Glutamatergic neuron (in vitro differentiated cells): Measurements from ENCODE around the gene CMTM1. TPM values are rescaled to one million over a fixed set of nuclear protein-coding genes. Genes with fewer than 3 reads are reported as not detected.

Experiments
- DNase-seq: peaks from one replicate; pipeline ENCODE4 v3.0.0; 2022
- H3K27ac Mint-ChIP-seq: one replicate; pipeline ENCODE4 v1.8.0; 2020; ENCODE audit warnings: mild to moderate bottlenecking, mixed read lengths, inconsistent platforms; ENCODE audit not compliant: unreplicated experiment
- H3K27me3 Mint-ChIP-seq: one replicate; pipeline ENCODE4 v1.8.0; 2020; ENCODE audit warnings: mild to moderate bottlenecking, moderate library complexity, mixed read lengths, inconsistent platforms; ENCODE audit not compliant: unreplicated experiment
- H3K36me3 Mint-ChIP-seq: one replicate; pipeline ENCODE4 v1.8.0; 2020; ENCODE audit warnings: mild to moderate bottlenecking, mixed read lengths, inconsistent platforms; ENCODE audit not compliant: unreplicated experiment
- H3K4me1 Mint-ChIP-seq: one replicate; pipeline ENCODE4 v1.8.0; 2020; ENCODE audit warnings: mild to moderate bottlenecking, low read depth, mixed read lengths, inconsistent platforms; ENCODE audit not compliant: unreplicated experiment
- H3K4me3 Mint-ChIP-seq: one replicate; pipeline ENCODE4 v1.8.0; 2020; ENCODE audit warnings: mild to moderate bottlenecking, mixed read lengths, inconsistent platforms; ENCODE audit not compliant: unreplicated experiment
- H3K9me3 Mint-ChIP-seq: one replicate; pipeline ENCODE4 v1.8.0; 2020; ENCODE audit warnings: mild to moderate bottlenecking, moderate library complexity, mixed read lengths, inconsistent platforms; ENCODE audit not compliant: unreplicated experiment
- total RNA-seq: library from RNA; stranded (reverse); fragmentation: NEBNext Ultra II Directional; extraction: Animal tissue kit (Norgen Biotek cat#: 25700); gene quantifications from one replicate; pipeline ENCODE4 v1.2.1, GENCODE V29; 2021; ENCODE audit not compliant: unreplicated experiment
- TF ChIP-seq, protein P1 (sequence below): fragments of 200-600 bp; sonication (generic); IDR thresholded peaks from one replicate; pipeline ENCODE4 v1.5.0; 2021; ENCODE audit not compliant: partially characterized antibody, unreplicated experiment

The CMTM1 gene
- total RNA-seq, 1 donor from 2014 or later: 5.0 TPM

DNA sequence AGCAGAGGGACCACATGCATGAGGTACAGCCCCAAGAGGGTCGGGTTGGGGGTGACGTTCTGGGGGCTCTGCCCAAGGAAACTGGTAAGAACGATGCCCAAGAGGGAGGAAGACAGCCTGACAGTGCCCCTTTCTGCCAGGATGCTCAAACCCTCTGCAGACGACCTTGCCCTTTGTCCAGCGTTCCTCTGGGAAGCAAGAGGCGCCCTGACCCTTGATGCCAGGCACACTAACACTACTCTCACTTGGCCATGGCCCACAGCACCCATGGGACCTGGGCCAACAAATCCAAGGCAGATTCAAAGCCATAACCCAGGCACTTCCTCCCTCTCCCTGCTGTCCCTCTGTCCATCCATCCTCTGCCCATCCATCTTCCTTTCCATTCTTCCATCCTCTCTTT lies 36.8 kb upstream of the CMTM1 start:
- H3K27me3 Mint-ChIP-seq: no peaks in the 10 kb centered on the region
- TF ChIP-seq, protein P1, sequence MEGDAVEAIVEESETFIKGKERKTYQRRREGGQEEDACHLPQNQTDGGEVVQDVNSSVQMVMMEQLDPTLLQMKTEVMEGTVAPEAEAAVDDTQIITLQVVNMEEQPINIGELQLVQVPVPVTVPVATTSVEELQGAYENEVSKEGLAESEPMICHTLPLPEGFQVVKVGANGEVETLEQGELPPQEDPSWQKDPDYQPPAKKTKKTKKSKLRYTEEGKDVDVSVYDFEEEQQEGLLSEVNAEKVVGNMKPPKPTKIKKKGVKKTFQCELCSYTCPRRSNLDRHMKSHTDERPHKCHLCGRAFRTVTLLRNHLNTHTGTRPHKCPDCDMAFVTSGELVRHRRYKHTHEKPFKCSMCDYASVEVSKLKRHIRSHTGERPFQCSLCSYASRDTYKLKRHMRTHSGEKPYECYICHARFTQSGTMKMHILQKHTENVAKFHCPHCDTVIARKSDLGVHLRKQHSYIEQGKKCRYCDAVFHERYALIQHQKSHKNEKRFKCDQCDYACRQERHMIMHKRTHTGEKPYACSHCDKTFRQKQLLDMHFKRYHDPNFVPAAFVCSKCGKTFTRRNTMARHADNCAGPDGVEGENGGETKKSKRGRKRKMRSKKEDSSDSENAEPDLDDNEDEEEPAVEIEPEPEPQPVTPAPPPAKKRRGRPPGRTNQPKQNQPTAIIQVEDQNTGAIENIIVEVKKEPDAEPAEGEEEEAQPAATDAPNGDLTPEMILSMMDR: no peak
- DNase-seq: no peak
- peaks cover 5% of the 10 kb centered on the region for H3K36me3 Mint-ChIP-seq
- H3K4me1 Mint-ChIP-seq: no peaks in the 10 kb centered on the region
- H3K4me3 Mint-ChIP-seq: no peak overlapping the region
- H3K27ac Mint-ChIP-seq: no peak overlapping the region
- peaks cover 3% of the 10 kb centered on the region for H3K9me3 Mint-ChIP-seq

- H3K4me1 Mint-ChIP-seq: no peaks in the 10 kb centered on the region
- no peaks in the 10 kb centered on the region for H3K27me3 Mint-ChIP-seq
- peaks cover 5% of the 10 kb centered on the region for H3K9me3 Mint-ChIP-seq
These were observed 31.9 kb upstream of the CMTM1 start for GRCh38 chr16:66534376-66534799.

GRCh38 chr16:66536525-66536924 lies 29.7 kb upstream of the CMTM1 start:
- no peak overlapping the region for H3K4me3 Mint-ChIP-seq
- H3K4me1 Mint-ChIP-seq: no peaks in the 10 kb centered on the region
- no peak overlapping the region for H3K27ac Mint-ChIP-seq
- no peaks in the 10 kb centered on the region for H3K27me3 Mint-ChIP-seq
- H3K36me3 Mint-ChIP-seq: no peaks in the 10 kb centered on the region
- H3K9me3 Mint-ChIP-seq: peaks cover 5% of the 10 kb centered on the region
- TF ChIP-seq, protein P1: no peak
- DNase-seq: no peak

More at GRCh38 chr16:66534376-66534799, 31.9 kb upstream of the CMTM1 start:
- no peaks in the 10 kb centered on the region for H3K36me3 Mint-ChIP-seq
- H3K27ac Mint-ChIP-seq: no peak overlapping the region
- TF ChIP-seq, protein P1: no peak
- no peak overlapping the region for H3K4me3 Mint-ChIP-seq
- DNase-seq: no peak

- H3K4me3 Mint-ChIP-seq: no peak overlapping the region
- H3K36me3 Mint-ChIP-seq: no peaks in the 10 kb centered on the region
- H3K27me3 Mint-ChIP-seq: no peaks in the 10 kb centered on the region
- DNase-seq: no peak
- no peak overlapping the region for H3K27ac Mint-ChIP-seq
- TF ChIP-seq, protein P1: no peak
- peaks cover 5% of the 10 kb centered on the region for H3K9me3 Mint-ChIP-seq
- H3K4me1 Mint-ChIP-seq: peaks cover 7% of the 10 kb centered on the region
These were observed 29.0 kb upstream of the CMTM1 start for GRCh38 chr16:66537236-66537635.

DNA sequence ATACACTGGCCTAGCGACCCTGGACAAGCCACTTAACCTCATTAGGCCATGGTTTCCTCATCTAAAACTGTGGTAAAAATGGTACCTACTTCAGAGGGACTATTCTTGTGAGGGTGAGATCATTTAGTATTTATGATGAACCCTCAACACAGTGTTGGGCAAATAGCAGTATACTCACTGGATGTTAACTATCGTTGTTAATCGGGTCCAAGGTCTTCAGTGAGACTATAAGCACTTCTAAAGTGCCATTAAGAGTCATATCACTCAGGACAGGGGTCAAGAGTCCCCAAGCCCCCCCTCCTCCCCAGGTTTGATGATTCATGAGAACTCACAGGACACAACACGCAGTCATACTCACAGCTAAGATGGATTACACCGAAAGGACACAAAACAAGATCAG lies 27.3 kb upstream of the CMTM1 start:
- peaks cover 14% of the 10 kb centered on the region for H3K4me1 Mint-ChIP-seq
- DNase-seq: no peak
- no peaks in the 10 kb centered on the region for H3K27me3 Mint-ChIP-seq
- TF ChIP-seq, protein P1: no peak
- no peak overlapping the region for H3K4me3 Mint-ChIP-seq
- peaks cover 3% of the 10 kb centered on the region for H3K9me3 Mint-ChIP-seq
- H3K36me3 Mint-ChIP-seq: no peaks in the 10 kb centered on the region
- no peak overlapping the region for H3K27ac Mint-ChIP-seq
